ENCODE data around the gene CAVIN3.

CAVIN3 gene

GRCh38 chr11:6270584-6271246, 49.6 kb downstream of the CAVIN3 start:
- no peak for TF ChIP-seq CTCF (IDR thresholded peaks at IDR 0.05; ENCODE audit: extremely low read depth, missing control alignments)
- DNase-seq (ENCODE audit: low spot score), result no peak

- no peak for DNase-seq (ENCODE audit: low spot score)
- TF ChIP-seq CTCF (IDR thresholded peaks at IDR 0.05; ENCODE audit: extremely low read depth, missing control alignments), result no peak
Measured at GRCh38 chr11:6269994-6270393, 50.3 kb downstream of the CAVIN3 start.

Data from GM20000 (cell line).